NCI-H510A (cell line): ENCODE data around the gene MAP3K14.

Experiments used
- DNase-seq: peaks from one replicate; lab custom pipeline; 2025; lab: John Stamatoyannopoulos, UW

MAP3K14 gene

GRCh38 chr17:45282683-45283644, 33.9 kb downstream of the MAP3K14 start:
- peak; percentile 85 for DNase-seq

DNA sequence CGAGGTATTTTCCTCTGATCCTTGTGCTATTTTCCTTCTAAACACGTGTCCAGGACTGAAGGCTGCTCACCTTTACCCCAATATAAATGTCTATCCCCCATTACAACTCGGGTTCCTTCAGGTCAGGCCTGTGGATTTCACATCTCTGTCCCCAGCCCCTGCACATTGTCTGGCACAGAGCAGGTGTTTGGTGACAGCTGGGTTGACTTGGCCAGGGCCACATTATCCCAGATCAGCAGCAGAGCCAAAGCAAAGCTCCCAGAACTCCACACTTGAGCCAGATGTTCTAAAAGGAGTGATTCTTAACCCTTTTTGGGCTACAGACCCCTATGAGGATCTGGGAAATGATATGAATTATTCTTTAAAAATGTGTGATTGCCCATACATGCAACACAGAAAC, 36.9 kb downstream of the MAP3K14 start:
- DNase-seq, result no peak

DNA sequence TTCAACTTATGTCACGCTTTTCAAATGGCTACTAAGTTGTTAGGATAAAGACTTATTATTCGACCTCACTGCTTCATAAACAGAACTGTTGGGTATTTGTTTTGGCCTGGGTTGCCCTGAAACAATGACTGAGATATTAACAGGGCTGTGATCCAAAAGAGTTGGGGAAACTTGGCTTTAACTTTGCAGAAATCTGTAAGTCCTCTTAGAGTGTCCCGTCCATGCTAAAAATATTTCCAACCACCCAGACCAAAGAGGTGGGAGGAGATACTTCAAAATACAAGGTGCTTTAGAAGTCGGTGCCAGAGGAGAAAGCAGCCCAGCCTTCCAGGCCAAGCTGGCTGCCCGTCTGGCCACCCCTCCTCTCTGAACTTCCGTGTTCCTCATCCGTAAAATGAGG, 38.8 kb downstream of the MAP3K14 start:
- no peak for DNase-seq

GRCh38 chr17:45277216-45277849, 39.5 kb downstream of the MAP3K14 start:
- DNase-seq, result peak; percentile 72

DNA sequence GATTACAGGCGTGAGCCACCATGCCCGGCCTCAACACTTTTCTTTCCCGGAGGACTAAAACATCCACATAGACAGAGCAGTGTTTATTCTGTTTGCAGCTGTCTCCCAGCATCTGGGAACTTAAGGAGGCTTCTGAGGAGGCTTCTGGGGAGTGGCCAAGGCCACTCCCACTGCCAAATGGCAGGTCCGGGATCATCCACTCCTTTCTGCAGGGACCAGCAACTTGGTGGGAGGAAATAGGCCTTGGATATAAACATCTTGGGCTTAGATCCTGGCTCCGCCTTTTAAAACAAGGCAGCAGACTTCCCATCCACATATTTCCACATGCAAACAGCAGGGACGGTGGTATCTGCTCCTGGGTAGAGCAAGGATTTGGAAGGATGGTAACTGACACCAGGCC, 40.8 kb downstream of the MAP3K14 start:
- no peak for DNase-seq

- DNase-seq, result no peak
Measured at GRCh38 chr17:45274033-45274432, 42.8 kb downstream of the MAP3K14 start.

DNA sequence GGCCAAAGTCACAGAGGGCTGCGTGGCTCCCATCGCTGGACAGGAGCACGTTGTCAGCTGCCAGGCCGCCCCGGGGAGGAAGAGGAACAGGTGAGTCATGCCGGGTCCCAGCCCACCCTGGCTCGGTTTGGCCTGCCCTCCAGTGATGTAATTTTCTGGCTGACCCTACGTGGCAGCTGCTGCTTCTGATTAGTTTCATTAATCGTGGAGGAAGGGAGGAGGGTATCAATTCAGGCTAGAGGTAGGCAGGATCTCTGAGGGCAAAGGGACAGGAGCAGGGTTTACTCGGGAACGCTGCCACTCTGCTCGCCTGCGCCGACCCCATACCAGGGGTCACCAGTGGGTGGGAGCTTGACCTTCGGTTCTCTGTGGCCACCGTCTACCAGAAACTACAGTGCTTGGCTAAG, 43.3 kb downstream of the MAP3K14 start:
- DNase-seq, result no peak

GRCh38 chr17:45271603-45272002, 45.2 kb downstream of the MAP3K14 start:
- DNase-seq, result no peak

GRCh38 chr17:45270828-45271418, 45.9 kb downstream of the MAP3K14 start:
- no peak for DNase-seq

DNA sequence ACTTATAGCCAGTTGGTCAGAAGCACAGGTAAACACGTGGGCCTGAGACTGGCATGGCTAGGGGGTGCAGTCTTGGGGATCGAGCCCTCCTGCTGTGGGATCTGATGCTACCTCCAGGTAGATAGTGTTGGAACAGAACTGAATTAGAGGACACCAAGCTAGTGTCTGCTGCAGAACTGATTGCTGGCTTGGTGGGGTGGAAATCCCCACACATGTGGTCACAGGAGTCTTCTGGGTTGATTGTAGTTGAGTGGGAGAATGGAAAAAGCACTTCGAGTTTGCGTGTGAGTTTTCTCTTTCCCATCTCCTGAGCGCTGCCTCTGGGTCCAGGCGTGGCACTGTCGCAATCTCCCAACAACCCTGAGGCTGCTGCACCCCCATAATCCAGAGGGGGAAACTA, 46.9 kb downstream of the MAP3K14 start:
- DNase-seq, result no peak

GRCh38 chr17:45267436-45268055, 49.3 kb downstream of the MAP3K14 start:
- no peak for DNase-seq

DNA sequence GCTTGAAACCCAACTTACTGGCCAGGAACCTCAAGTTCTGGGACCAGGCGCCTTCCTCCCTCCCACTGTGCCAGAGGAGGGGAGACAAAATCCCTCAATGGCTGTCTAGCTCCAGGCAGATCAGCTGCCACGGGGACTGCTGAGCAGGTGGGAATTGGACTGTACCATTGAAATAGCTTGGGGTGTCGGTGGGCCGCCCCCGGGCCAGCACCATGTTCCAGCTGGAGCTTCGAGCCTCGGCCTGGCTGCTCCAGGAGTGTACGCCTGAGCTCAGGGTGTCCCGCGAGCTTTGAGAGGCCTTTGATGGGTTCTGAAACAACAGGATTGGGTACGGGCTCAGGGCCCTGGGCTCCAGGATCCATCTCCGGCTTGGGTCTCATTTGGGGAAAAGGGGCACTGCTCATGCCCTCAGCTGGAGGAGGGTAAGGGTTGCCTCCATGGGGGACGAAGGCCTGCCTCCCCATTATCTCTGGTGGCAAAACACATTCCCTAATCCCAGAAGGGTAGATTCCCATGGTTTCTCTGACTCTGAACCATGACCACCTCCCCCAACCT, 50.4 kb downstream of the MAP3K14 start:
- DNase-seq, result no peak

- DNase-seq, result no peak
Measured at GRCh38 chr17:45265821-45266220, 51.0 kb downstream of the MAP3K14 start.

- no peak for DNase-seq
Measured at GRCh38 chr17:45264988-45265387, 51.8 kb downstream of the MAP3K14 start.

- DNase-seq, result no peak
Measured at GRCh38 chr17:45264430-45264829, 52.4 kb downstream of the MAP3K14 start.

- DNase-seq, result no peak
Measured at GRCh38 chr17:45263477-45263860, 53.4 kb downstream of the MAP3K14 start.

DNA sequence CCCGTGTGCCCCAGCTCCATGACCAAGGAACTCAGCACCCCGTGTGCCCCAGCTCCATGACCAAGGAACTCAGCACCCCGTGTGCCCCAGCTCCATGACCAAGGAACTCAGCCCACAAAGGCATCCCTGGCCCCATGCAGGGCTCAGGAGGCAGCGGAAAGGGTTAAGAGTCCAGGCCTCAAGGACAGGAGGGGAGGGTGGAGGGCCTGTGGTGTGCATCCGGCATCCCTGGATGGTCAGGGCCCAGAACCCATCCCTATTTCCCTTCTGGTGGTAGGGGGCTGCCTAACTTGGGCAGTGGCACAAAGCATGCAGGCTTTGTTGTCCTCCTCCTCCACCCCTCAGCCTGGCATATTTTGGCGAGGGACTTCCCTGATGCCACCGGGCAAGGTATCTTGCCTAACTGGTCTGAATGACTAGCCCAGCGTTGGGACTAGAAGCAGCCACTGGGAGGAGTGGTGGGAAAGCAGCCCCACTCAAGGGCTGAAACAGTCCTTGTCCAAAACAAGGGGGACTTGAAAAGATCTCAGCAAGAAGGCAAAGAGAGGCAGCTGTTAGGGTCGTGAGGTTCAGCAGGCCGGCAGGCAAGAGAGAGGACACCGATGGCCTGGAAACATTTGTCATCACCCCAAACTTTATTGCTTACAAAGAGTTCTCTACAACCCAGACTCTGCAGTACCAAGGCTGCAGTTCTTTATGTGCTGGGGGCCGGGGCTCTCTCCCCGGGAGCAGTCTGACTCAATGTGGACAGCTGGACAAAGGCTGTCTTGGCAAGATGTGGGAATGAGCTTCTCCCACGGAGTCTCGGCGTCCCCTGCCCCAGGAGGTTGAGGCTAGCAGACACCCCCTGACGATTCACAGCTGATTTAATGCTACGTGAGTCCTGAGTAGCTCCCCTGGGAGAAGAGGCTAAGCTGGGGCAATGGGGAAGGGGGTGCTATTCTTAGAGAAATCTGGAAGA, 54.0 kb downstream of the MAP3K14 start:
- no peak for DNase-seq

- no peak for DNase-seq
Measured at GRCh38 chr17:45261577-45262515, 55.0 kb downstream of the MAP3K14 start, which contains the start of gene SPATA32. Gene SPATA32 (minus strand): TSS chr17:45262094. CDS start chr17:45262016, 78 bp downstream.

DNA sequence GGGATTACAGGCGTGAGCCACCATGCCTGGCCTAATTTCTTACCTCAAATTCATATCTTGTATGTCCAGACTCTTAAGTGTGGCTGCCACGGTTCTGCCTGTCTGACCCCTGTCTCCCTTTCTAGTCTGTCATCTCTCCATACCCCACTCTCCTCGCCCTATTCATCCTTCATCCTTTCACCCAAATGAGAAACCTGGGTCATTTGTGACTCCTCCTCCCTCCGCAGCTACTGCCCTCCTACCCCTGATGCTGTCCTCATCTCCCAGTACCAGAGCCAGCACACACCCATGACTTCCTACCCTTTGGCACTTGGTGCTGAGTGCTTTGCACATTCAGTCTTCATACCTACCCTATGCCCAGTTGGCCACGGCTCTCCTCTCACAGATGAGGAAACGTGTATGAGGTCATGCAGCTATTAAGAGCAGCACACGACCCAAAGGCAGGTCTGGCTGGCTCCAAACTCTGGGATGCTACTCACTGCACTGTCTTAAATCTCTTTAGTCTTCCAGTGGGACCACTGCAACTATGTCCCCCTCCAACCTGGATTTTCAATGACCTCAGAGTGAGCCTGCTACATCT, 56.5 kb downstream of the MAP3K14 start:
- DNase-seq, result no peak
